Breast epithelium (tissue), 3 donors: ENCODE data around the gene FRMPD2.

Source experiments
- CTCF ChIP-seq, 3 donors: fragments of 450-650 bp; IDR thresholded peaks; one replicate each; pipeline ENCODE4 v1.5.1; 2016 to 2017; ENCODE audit warnings: antibody characterized with exemption in 3 of 3, mild to moderate bottlenecking in 3 of 3, moderate library complexity in 3 of 3
- POLR2AphosphoS5 ChIP-seq, 3 donors: sonication (generic); formaldehyde crosslinking; IDR thresholded peaks; one replicate each; pipeline ENCODE4 v1.6.1; 2017; ENCODE audit warnings: antibody characterized with exemption in 3 of 3

GRCh38 chr10:48193556-48193955 lies 80.9 kb downstream of the FRMPD2 start:
- TF ChIP-seq POLR2AphosphoS5 (IDR thresholded peaks at IDR 0.05) (no peak), CTCF (IDR thresholded peaks at IDR 0.05) (no peak)
